Loucy (cell line): Measurements from ENCODE around the gene MT1B.

Source experiments
- EZH2phosphoT487 ChIP-seq: fragments of 200-600 bp; IDR thresholded peaks from 2 replicates; pipeline ENCODE4 v1.6.1; 2018; ENCODE audit warnings: antibody characterized with exemption, mild to moderate bottlenecking, moderate library complexity, borderline replicate concordance
- TF ChIP-seq, protein P1 (sequence below): fragments of 200-600 bp; sonication (generic); conservative IDR thresholded peaks from 2 replicates; pipeline ENCODE4 v1.5.1; 2014; ENCODE audit warnings: mild to moderate bottlenecking, antibody characterized with exemption, low read length

DNA sequence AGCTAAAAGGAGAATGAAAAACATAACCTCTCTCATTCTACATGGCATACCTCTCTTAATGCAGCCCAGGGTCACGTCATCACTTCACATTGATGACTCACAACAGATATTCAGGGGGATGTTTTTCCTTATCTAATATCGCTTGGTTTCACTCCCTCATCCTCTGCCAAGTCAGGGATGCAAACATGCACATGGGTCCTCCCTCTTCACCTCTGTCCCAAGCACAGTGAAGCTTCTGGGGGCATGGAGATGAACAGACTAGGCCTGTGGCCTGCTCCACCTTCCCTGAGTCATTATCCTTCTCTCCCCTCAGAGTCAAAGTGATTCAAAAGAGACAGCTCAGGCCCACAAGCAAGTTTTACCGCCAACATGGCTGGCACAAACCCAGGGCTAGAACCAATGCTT is 45.6 kb upstream of the MT1B start:
- TF ChIP-seq, protein P1, sequence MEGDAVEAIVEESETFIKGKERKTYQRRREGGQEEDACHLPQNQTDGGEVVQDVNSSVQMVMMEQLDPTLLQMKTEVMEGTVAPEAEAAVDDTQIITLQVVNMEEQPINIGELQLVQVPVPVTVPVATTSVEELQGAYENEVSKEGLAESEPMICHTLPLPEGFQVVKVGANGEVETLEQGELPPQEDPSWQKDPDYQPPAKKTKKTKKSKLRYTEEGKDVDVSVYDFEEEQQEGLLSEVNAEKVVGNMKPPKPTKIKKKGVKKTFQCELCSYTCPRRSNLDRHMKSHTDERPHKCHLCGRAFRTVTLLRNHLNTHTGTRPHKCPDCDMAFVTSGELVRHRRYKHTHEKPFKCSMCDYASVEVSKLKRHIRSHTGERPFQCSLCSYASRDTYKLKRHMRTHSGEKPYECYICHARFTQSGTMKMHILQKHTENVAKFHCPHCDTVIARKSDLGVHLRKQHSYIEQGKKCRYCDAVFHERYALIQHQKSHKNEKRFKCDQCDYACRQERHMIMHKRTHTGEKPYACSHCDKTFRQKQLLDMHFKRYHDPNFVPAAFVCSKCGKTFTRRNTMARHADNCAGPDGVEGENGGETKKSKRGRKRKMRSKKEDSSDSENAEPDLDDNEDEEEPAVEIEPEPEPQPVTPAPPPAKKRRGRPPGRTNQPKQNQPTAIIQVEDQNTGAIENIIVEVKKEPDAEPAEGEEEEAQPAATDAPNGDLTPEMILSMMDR = no peak
- TF ChIP-seq EZH2phosphoT487 = no peak
